Left lobe of liver (tissue), 2 donors: ENCODE measurements around the gene KIFC3. TPM values are rescaled to one million over a fixed set of nuclear protein-coding genes. Genes with fewer than 3 reads are reported as not detected.
"Not testable (repeated sequence)": the region's sequence is repeated elsewhere in the genome, so short reads cannot be mapped to it uniquely, and the experiment has no call there.

Source experiments
- ATAC-seq: fragments of 200-7000 bp; cut with Tn5 transposase; one replicate; pipeline ENCODE4 v1.9.1; 2020; ENCODE audit warnings: mild to moderate bottlenecking, moderate library complexity
- DNase-seq: peaks from one replicate; pipeline ENCODE4 v3.0.0-alpha.2; 2020; ENCODE audit warnings: low spot score
- total RNA-seq: library from RNA; stranded (reverse); gene quantifications from one replicate; pipeline ENCODE4 v1.2.1, GENCODE V29; 2021
- donor health status: DM: no; HTN: no; CAD: no; lungs with moderate emphysema.
- donor health status: DM: no; HTN: yes; CAD: no.

KIFC3 gene
- total RNA-seq, 1 donor from 2014 or later = 43.5 TPM

- ATAC-seq (no peak), DNase-seq (no peak)
Observed at GRCh38 chr16:57743886-57744641, 58.2 kb downstream of the KIFC3 start.

- DNase-seq (no peak), ATAC-seq (no peak)
Observed at GRCh38 chr16:57743458-57743857, 58.8 kb downstream of the KIFC3 start.

GRCh38 chr16:57742543-57742942 lies 59.7 kb downstream of the KIFC3 start:
- DNase-seq (no peak), ATAC-seq (no peak)

- DNase-seq = no peak
- ATAC-seq = no peak
Observed at GRCh38 chr16:57741660-57742191, 60.6 kb downstream of the KIFC3 start.

GRCh38 chr16:57740423-57741071 lies 61.7 kb downstream of the KIFC3 start:
- no peak for DNase-seq
- no peak for ATAC-seq

GRCh38 chr16:57739756-57740422 lies 62.4 kb downstream of the KIFC3 start:
- DNase-seq (no peak), ATAC-seq (no peak)

- DNase-seq (no peak), ATAC-seq (no peak)
Observed at GRCh38 chr16:57738844-57739243, 63.4 kb downstream of the KIFC3 start.

- ATAC-seq = peak; percentile 10
Observed at GRCh38 chr16:57736419-57737351, 65.6 kb downstream of the KIFC3 start.

GRCh38 chr16:57735755-57736418 lies 66.4 kb downstream of the KIFC3 start, which contains the start of gene KATNB1:
Gene KATNB1, plus strand, starts transcription at chr16:57735770. Its CDS starts 1,474 bp downstream, at chr16:57737244.
- DNase-seq (no peak), ATAC-seq (peak; percentile 33)

More at GRCh38 chr16:57736419-57737351, 65.6 kb downstream of the KIFC3 start:
- DNase-seq = no peak

GRCh38 chr16:57734925-57735754 lies 67.2 kb downstream of the KIFC3 start:
- ATAC-seq (peak; percentile 89), DNase-seq (peak; percentile 98)

- DNase-seq (no peak), ATAC-seq (peak; percentile 9)
Observed at GRCh38 chr16:57734308-57734924, 67.9 kb downstream of the KIFC3 start.

GRCh38 chr16:57732714-57733113 lies 69.6 kb downstream of the KIFC3 start:
- ATAC-seq = no peak
- no peak for DNase-seq

- no peak for ATAC-seq
- no peak for DNase-seq
Observed at GRCh38 chr16:57732037-57732436, 70.3 kb downstream of the KIFC3 start.

- ATAC-seq (no peak), DNase-seq (no peak)
Observed at GRCh38 chr16:57730771-57731730, 71.2 kb downstream of the KIFC3 start.

GRCh38 chr16:57729852-57730251 lies 72.4 kb downstream of the KIFC3 start:
- DNase-seq, ATAC-seq: not testable (repeated sequence)

- DNase-seq = no peak
Observed at GRCh38 chr16:57729182-57729484, 73.2 kb downstream of the KIFC3 start.

More at GRCh38 chr16:57729182-57729484, 73.2 kb downstream of the KIFC3 start:
- no peak for ATAC-seq
